Measurements from ENCODE around the gene ZCCHC12. TPM values are rescaled to one million over a fixed set of nuclear protein-coding genes. Genes with fewer than 3 reads are reported as not detected.

Gene ZCCHC12
- polyA plus RNA-seq, 1 donor (not counting 4 experiments of a cell fraction or from before 2014, with no cell fraction given) = not detected

- Histone ChIP-seq H3K4me3 (ENCODE audit: control insufficient read depth in 2 of 3, extremely low read depth in 1 of 3, insufficient read depth in 2 of 3, low read depth in 1 of 3, low read length in 3 of 3) (no peak overlapping the region), H3K9me1 (ENCODE audit: control insufficient read depth, extremely low read depth, insufficient read depth, low read length) (no peaks in the 10 kb centered on the region), H3K79me2 (ENCODE audit: control insufficient read depth, insufficient read depth, low read length) (no peaks in the 10 kb centered on the region), H3K36me3 (ENCODE audit: control insufficient read depth in 2 of 2, extremely low read depth in 1 of 2, insufficient read depth in 2 of 2, low read length in 2 of 2) (no peaks in the 10 kb centered on the region), H3K9ac (ENCODE audit: control insufficient read depth, extremely low read depth, insufficient read depth, low read length) (no peak overlapping the region), H3K27me3 (ENCODE audit: control insufficient read depth, extremely low read depth, insufficient read depth, low read length) (no peaks in the 10 kb centered on the region), H3K4me1 (ENCODE audit: control insufficient read depth, extremely low read depth, insufficient read depth, low read length) (no peaks in the 10 kb centered on the region), H3K9me3 (ENCODE audit: control insufficient read depth, low read depth, low read length) (no peaks in the 10 kb centered on the region), H3K4me2 (ENCODE audit: control insufficient read depth, extremely low read depth, insufficient read depth, low read depth, low read length) (no peak overlapping the region), H3K27ac (ENCODE audit: control insufficient read depth, insufficient read depth, low read length) (no peak overlapping the region), H2AFZ (ENCODE audit: control insufficient read depth, low read length) (no peak overlapping the region), H4K20me1 (ENCODE audit: control insufficient read depth, extremely low read depth, insufficient read depth, low read length) (no peaks in the 10 kb centered on the region)
- no peak for FAIRE-seq
- DNase-seq (ENCODE audit: low read depth, low spot score) = no peak
- dilution Hi-C loops (cut with MboI; ENCODE audit: extremely low pct_ligation_motif_present, low sequenced_read_pairs) = no loop called here
- TF ChIP-seq CTCF (optimal IDR thresholded peaks at IDR 0.05 in 1 of 3, IDR thresholded peaks at IDR 0.05 in 1 of 3, conservative IDR thresholded peaks at IDR 0.05 in 1 of 3; ENCODE audit: extremely low read depth in 1 of 3, insufficient read depth in 2 of 3, low read length in 3 of 3) (no peak), EZH2 (IDR thresholded peaks at IDR 0.05; ENCODE audit: low read length) (no peak)
Observed at GRCh38 chrX:118857006-118857405, 33.4 kb downstream of the ZCCHC12 start.

- Histone ChIP-seq H3K4me2 (ENCODE audit: control insufficient read depth, extremely low read depth, insufficient read depth, low read depth, low read length) (no peak overlapping the region), H3K79me2 (ENCODE audit: control insufficient read depth, insufficient read depth, low read length) (no peaks in the 10 kb centered on the region), H3K9me1 (ENCODE audit: control insufficient read depth, extremely low read depth, insufficient read depth, low read length) (no peaks in the 10 kb centered on the region), H4K20me1 (ENCODE audit: control insufficient read depth, extremely low read depth, insufficient read depth, low read length) (no peaks in the 10 kb centered on the region), H3K9me3 (ENCODE audit: control insufficient read depth, low read depth, low read length) (no peaks in the 10 kb centered on the region), H3K4me3 (ENCODE audit: control insufficient read depth in 2 of 3, extremely low read depth in 1 of 3, insufficient read depth in 2 of 3, low read depth in 1 of 3, low read length in 3 of 3) (no peak overlapping the region), H3K4me1 (ENCODE audit: control insufficient read depth, extremely low read depth, insufficient read depth, low read length) (no peaks in the 10 kb centered on the region), H3K36me3 (ENCODE audit: control insufficient read depth in 2 of 2, extremely low read depth in 1 of 2, insufficient read depth in 2 of 2, low read length in 2 of 2) (no peaks in the 10 kb centered on the region), H3K27ac (ENCODE audit: control insufficient read depth, insufficient read depth, low read length) (no peak overlapping the region), H3K9ac (ENCODE audit: control insufficient read depth, extremely low read depth, insufficient read depth, low read length) (no peak overlapping the region), H3K27me3 (ENCODE audit: control insufficient read depth, extremely low read depth, insufficient read depth, low read length) (no peaks in the 10 kb centered on the region), H2AFZ (ENCODE audit: control insufficient read depth, low read length) (no peak overlapping the region)
- dilution Hi-C loops (cut with MboI; ENCODE audit: extremely low pct_ligation_motif_present, low sequenced_read_pairs) = no loop called here
- TF ChIP-seq EZH2 (IDR thresholded peaks at IDR 0.05; ENCODE audit: low read length) (no peak), CTCF (optimal IDR thresholded peaks at IDR 0.05 in 1 of 3, IDR thresholded peaks at IDR 0.05 in 1 of 3, conservative IDR thresholded peaks at IDR 0.05 in 1 of 3; ENCODE audit: extremely low read depth in 1 of 3, insufficient read depth in 2 of 3, low read length in 3 of 3) (no peak)
- DNase-seq (ENCODE audit: low read depth, low spot score) (no peak), FAIRE-seq (no peak)
Observed at GRCh38 chrX:118861338-118861737, 37.7 kb downstream of the ZCCHC12 start.
